WERI-Rb-1 (cell line): ENCODE data around the gene ABTB1.

Experiments
- DNase-seq: peaks from one replicate; pipeline ENCODE4 v3.0.0-alpha.2; 2020
- H3K27ac ChIP-seq: fragments of 250-450 bp; sonication (Bioruptor Pico); 2 replicates; pipeline ENCODE4 v1.5.1; 2020; ENCODE audit warnings: mild to moderate bottlenecking, moderate library complexity
- H3K27me3 ChIP-seq: fragments of 250-450 bp; sonication (Bioruptor Pico); 2 replicates; pipeline ENCODE4 v1.5.1; 2021; ENCODE audit warnings: mild to moderate bottlenecking, low read depth, moderate library complexity; ENCODE audit not compliant: insufficient read depth, severe bottlenecking
- H3K36me3 ChIP-seq: fragments of 250-450 bp; sonication (Bioruptor Pico); 2 replicates; pipeline ENCODE4 v1.5.1; 2020; ENCODE audit warnings: mild to moderate bottlenecking, moderate library complexity
- H3K4me3 ChIP-seq: 2 replicates; pipeline ENCODE4 v1.5.1; 2011; ENCODE audit warnings: low read depth, mild to moderate bottlenecking, control low read depth, low read length
- H3K9me3 ChIP-seq: fragments of 250-450 bp; sonication (Bioruptor Pico); 2 replicates; pipeline ENCODE4 v1.5.1; 2021; ENCODE audit warnings: mild to moderate bottlenecking, moderate library complexity; ENCODE audit not compliant: severe bottlenecking
- TF ChIP-seq, protein P1 (sequence below): IDR thresholded peaks from 2 replicates; pipeline ENCODE4 v1.5.1; 2011; ENCODE audit warnings: low read depth, mild to moderate bottlenecking, control low read depth, inconsistent platforms, low read length

ABTB1 gene

DNA sequence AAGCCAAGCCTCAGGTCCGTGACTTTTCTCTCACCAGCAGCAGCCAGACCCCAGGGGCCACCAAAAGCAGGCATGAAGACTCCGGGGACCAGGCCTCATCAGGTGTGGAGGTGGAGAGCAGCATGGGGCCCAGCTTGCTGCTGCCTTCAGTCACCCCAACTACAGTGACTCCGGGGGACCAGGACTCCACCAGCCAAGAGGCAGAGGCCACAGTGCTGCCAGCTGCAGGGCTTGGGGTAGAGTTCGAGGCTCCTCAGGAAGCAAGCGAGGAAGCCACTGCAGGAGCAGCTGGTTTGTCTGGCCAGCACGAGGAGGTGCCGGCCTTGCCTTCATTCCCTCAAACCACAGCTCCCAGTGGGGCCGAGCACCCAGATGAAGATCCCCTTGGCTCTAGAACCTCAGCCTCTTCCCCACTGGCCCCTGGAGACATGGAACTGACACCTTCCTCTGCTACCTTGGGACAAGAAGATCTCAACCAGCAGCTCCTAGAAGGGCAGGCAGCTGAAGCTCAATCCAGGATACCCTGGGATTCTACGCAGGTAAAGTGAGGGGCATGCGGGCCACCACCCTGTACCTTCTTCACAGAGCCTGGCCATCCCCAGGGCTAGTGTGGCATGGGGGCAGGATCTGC lies 12.0 kb upstream of the ABTB1 start:
- Histone ChIP-seq H3K9me3 (no peaks in the 10 kb centered on the region), H3K36me3 (peaks cover 73% of the 10 kb centered on the region), H3K27me3 (no peaks in the 10 kb centered on the region), H3K27ac (no peak overlapping the region), H3K4me3 (no peak overlapping the region)
- TF ChIP-seq, protein P1, sequence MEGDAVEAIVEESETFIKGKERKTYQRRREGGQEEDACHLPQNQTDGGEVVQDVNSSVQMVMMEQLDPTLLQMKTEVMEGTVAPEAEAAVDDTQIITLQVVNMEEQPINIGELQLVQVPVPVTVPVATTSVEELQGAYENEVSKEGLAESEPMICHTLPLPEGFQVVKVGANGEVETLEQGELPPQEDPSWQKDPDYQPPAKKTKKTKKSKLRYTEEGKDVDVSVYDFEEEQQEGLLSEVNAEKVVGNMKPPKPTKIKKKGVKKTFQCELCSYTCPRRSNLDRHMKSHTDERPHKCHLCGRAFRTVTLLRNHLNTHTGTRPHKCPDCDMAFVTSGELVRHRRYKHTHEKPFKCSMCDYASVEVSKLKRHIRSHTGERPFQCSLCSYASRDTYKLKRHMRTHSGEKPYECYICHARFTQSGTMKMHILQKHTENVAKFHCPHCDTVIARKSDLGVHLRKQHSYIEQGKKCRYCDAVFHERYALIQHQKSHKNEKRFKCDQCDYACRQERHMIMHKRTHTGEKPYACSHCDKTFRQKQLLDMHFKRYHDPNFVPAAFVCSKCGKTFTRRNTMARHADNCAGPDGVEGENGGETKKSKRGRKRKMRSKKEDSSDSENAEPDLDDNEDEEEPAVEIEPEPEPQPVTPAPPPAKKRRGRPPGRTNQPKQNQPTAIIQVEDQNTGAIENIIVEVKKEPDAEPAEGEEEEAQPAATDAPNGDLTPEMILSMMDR: no peak
- DNase-seq: no peak

DNA sequence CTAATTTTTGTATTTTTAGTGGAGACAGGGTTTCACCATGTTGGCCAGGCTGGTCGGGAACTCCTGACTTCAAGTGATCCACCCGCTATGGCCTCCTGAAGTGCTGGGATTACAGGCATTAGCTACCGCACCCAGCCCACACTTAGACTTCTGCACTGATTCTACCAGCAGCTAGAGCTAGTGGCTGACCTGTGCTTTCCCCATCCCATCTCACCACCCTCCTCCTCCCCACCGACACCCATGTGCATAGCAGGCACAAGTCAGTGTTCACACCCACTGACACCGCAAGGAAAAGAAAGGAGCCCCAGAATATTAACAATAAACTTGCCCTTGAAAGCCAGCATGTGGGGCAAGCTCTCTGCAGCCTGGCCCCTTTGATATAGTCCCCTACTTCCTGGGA lies 11.2 kb upstream of the ABTB1 start:
- no peak overlapping the region for H3K27ac ChIP-seq
- DNase-seq: no peak
- H3K36me3 ChIP-seq: peaks cover 76% of the 10 kb centered on the region
- TF ChIP-seq, protein P1: no peak
- no peak overlapping the region for H3K4me3 ChIP-seq
- H3K27me3 ChIP-seq: no peaks in the 10 kb centered on the region
- H3K9me3 ChIP-seq: no peaks in the 10 kb centered on the region

DNA sequence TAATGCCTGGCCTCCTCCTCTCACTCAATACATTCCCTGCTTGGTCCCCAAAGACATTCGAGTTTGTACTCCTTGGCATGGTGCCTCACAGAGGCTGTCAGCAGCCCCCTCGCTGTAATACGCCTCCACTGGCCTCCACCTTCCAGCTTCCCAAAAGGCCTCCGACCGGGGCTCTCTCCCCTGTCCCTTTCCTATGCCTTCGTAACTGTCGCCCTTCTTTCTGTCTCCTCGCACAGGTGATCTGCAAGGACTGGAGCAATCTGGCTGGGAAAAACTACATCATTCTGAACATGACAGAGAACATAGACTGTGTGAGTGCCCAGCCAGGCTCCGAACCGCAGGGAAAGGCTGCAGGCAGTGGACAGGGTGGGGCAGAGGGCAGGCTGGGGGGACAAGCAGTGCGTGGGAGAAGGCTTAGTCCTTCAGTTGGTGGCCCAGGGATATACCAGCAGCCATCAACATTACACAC lies 10.7 kb upstream of the ABTB1 start:
- no peaks in the 10 kb centered on the region for H3K27me3 ChIP-seq
- no peak overlapping the region for H3K4me3 ChIP-seq
- no peak overlapping the region for H3K27ac ChIP-seq
- peaks cover 80% of the 10 kb centered on the region for H3K36me3 ChIP-seq
- TF ChIP-seq, protein P1: no peak
- no peaks in the 10 kb centered on the region for H3K9me3 ChIP-seq
- no peak for DNase-seq

DNA sequence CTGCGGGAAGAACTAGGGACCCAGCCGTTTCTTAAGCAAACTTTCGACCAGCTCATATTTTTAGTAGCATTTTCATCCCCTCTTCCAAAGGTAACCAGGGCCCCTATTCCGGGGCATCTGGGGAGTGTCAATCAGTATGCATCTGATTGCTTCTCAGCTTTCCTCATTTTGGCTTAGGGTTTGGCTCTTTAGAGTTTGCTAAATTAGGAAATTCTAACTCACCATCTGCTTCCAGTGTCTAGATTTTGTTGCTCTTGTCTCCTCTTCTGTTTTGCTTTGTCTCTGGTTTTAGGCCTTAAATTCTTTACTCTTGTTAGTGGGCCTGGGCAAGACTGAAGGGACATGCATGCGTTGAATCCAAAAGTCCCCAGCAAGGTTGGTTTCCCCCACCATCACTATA lies 9.6 kb upstream of the ABTB1 start:
- TF ChIP-seq, protein P1: no peak

DNA sequence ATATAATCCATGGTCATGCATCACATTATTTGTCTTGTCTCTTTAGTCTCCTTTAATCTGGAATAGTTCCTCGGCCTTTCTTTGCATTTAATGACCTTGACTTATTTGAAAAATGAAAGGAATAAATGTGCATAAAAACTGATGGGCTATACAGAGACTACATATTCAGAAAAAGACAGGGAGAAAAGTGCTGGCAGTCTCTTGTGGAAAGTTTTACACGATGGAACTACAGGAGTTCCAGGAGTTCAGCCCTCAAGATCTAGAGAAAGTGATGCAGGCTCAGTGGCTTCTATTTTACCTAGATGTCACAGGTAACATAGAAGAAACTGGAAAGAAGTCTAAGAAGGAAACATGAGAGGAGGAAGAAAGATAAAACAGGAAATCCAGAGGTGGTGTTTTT lies 7.6 kb upstream of the ABTB1 start:
- no peaks in the 10 kb centered on the region for H3K9me3 ChIP-seq
- H3K27ac ChIP-seq: no peak overlapping the region
- no peak overlapping the region for H3K4me3 ChIP-seq
- peaks cover 78% of the 10 kb centered on the region for H3K36me3 ChIP-seq
- no peaks in the 10 kb centered on the region for H3K27me3 ChIP-seq
- DNase-seq: no peak
- TF ChIP-seq, protein P1: no peak

More for the DNA sequence above, 9.6 kb upstream of the ABTB1 start:
- Histone ChIP-seq H3K9me3 (no peaks in the 10 kb centered on the region), H3K27me3 (no peaks in the 10 kb centered on the region), H3K36me3 (peaks cover 84% of the 10 kb centered on the region), H3K4me3 (no peak overlapping the region), H3K27ac (no peak overlapping the region)
- no peak for DNase-seq

DNA sequence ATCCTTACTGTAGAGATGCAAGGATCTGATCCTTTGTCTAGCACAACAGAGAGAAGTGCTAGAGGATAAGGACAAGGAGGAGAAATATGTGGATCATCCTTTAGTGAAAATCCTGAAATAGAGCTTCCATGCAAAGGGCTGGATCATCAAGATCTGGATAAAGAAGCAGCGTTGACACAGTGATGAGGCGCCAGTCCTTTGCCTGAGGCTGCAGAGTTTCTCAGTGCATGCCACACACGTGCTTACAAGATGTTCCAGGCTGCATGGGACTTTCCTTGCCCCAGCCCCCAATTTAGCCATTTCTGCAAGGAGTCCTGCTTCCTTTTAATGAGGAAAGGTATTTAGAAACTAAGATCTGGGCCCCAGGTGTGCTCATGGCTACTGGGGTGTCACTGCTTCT lies 7.2 kb upstream of the ABTB1 start:
- TF ChIP-seq, protein P1: no peak
- no peak overlapping the region for H3K27ac ChIP-seq
- H3K27me3 ChIP-seq: no peaks in the 10 kb centered on the region
- H3K36me3 ChIP-seq: peaks cover 74% of the 10 kb centered on the region
- H3K9me3 ChIP-seq: no peaks in the 10 kb centered on the region
- H3K4me3 ChIP-seq: no peak overlapping the region
- DNase-seq: no peak
